GM21723 (cell line): Measurements from ENCODE around the gene SLC39A6.
"Not testable (repeated sequence)": the region's sequence is repeated elsewhere in the genome, so short reads cannot be mapped to it uniquely, and the experiment has no call there.

Experiments
- ATAC-seq: cut with Tn5 transposase; IDR thresholded peaks from one replicate; pipeline ENCODE4 v1.9.1; 2021; ENCODE audit warnings: mild to moderate bottlenecking, moderate library complexity; ENCODE audit not compliant: unreplicated experiment

The SLC39A6 gene, protein sequence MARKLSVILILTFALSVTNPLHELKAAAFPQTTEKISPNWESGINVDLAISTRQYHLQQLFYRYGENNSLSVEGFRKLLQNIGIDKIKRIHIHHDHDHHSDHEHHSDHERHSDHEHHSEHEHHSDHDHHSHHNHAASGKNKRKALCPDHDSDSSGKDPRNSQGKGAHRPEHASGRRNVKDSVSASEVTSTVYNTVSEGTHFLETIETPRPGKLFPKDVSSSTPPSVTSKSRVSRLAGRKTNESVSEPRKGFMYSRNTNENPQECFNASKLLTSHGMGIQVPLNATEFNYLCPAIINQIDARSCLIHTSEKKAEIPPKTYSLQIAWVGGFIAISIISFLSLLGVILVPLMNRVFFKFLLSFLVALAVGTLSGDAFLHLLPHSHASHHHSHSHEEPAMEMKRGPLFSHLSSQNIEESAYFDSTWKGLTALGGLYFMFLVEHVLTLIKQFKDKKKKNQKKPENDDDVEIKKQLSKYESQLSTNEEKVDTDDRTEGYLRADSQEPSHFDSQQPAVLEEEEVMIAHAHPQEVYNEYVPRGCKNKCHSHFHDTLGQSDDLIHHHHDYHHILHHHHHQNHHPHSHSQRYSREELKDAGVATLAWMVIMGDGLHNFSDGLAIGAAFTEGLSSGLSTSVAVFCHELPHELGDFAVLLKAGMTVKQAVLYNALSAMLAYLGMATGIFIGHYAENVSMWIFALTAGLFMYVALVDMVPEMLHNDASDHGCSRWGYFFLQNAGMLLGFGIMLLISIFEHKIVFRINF

DNA sequence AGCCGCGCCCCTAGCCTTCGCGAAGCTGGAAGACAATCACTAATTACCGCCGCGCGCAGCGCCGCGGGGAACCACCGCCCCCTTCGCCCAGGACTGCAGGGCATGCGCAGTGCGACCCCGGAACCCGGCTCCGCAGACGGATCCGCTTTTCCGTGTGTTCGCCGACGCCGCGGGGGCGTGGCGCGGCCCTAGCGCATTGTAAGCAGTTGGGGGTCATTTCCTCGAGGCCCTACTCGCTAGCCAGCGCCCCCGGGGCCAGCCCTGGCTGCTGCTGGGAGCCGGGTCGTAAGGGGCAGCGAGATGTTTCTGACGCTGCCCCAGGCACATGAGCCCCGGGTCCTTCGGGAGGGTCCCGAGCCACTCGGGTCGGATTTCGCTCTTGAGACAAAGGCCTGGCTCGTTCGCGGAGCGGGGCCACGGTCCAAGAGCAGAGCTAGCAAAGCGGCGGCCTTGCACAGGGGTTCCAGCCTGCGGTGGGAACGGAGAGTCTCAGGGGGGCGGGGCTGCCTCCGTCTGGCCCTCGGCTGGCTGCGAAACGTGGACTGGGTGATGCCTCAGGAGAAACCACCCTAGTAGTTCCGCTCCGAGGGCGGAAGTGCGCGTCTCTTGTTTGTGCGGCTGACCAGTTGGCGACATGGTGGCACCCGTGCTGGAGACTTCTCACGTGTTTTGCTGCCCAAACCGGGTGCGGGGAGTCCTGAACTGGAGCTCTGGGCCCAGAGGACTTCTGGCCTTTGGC is at the start of gene SLC39A6, which contains the start of gene ELP2:
TSS of gene SLC39A6 (minus strand) at position 41 of the 739 bp plus-strand sequence. CDS start 2,333 bp downstream, outside the sequence.
TSS of gene ELP2 (plus strand) at position 600 of the 739 bp plus-strand sequence. CDS start at position 635, 35 bp downstream.
- peak; percentile 94 for ATAC-seq

DNA sequence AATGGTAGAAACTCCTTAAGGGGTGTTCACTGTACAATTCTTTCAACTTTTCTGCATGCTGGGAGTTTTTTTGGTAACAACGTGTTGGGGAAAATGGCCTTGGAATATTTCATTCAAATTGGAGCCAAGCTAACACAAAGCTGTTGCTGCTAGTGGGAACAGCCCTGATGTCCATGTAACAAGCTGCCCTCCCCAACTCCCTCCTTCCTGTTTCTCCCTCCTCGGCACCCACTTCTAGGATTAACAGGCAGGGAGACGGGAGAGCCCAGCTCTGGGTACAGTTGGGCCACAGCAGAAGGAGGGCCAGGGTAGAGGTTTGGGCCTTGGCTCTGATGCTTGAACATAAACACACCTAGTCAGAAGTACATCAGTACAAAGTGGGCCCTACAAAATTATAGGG is 48.8 kb upstream of the SLC39A6 start:
- ATAC-seq, result no peak

DNA sequence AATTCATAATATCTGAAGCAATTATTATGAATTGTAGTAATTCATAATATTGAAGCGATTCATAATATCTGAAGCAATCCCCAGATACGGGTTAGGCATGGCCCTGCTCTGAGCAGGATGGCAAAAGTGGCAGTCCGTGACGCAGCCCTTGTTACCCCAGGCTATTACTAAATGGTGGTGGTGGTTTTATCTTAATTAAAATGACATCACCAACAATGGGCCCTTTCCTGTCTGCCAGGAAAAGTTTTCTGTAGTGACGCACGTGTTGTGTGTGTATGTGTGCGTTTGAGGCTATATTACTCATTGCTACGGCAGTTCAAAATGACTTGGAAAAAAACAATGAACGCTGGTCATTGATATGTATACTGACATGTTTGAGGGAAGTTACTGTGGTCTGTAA is 47.6 kb upstream of the SLC39A6 start:
- no peak for ATAC-seq

DNA sequence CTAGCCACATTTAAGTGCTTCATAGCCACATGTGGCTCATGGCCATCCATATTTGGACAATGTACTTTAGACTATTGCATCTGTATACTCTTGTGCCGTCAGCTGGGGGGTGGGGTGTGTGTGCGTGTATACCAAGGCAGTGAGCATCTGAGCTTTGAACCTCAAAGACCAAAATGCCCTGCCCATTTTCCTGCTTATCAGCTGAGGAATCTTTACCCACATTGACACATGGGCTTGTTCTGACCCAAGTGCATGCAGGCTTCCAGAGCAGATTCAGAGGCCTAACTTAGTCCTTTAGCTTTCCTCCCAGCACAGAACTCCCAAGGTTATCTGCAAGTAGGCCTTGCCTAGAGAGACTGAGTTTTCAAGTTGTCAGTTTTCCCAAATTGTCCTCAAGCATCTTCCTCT is 47.0 kb upstream of the SLC39A6 start:
- ATAC-seq, result no peak

DNA sequence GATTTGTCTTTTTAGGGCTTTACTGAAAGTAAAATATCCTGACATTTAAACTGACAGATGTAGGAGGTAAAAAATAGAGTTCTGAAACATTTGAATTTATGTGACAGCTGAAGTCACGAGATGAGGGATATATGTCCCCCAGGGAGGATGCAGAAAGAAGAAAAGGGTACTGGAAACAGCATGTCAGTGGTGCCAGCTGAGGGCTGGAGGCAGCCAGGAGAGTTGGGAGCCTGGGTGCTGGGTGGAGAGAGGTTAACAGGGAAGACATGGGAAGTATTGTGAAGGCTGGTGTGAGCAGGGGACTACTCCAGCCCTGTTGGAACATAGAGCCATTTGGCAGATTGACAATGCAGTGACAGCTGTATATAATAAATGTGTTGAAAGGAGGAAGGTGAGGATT is 46.3 kb upstream of the SLC39A6 start:
- no peak for ATAC-seq

DNA sequence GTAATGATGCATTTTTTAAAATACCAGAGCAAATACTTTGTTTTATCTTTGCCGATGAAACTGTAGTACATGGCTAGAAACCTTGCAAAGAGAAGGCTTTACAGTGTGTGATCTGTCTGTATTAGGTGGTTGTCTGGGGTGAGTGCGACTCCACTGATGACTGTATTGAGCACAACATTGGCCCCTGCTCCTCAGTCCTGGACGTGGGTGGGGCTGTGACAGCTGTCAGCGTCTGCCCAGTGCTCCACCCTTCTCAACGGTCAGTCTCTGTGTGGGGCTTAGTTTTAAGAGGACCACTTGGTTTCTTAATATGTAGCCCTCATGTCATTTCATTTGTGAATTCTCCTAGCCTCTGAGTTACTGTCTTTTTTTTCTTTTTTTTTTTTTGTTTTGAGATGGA is 40.8 kb upstream of the SLC39A6 start:
- ATAC-seq, result no peak

DNA sequence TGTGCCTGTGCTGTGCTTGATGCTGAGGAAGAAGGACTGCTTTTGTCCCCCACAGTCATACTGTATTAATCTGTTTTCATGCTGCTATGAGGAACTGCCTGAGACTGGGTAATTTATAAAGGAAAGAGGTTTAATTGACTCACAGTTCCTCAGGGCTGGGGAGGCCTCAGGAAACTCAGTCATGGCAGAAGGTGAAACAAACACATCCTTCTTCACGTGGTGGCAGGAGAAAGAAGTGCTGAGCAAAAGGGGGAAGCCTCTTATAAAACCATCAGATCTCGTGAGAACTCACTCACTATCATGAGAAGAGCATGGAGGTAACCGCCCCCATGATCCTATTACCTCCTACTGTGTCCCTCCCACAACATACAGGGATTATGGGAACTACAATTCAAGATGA is 39.2 kb upstream of the SLC39A6 start:
- ATAC-seq, result not testable (repeated sequence)

DNA sequence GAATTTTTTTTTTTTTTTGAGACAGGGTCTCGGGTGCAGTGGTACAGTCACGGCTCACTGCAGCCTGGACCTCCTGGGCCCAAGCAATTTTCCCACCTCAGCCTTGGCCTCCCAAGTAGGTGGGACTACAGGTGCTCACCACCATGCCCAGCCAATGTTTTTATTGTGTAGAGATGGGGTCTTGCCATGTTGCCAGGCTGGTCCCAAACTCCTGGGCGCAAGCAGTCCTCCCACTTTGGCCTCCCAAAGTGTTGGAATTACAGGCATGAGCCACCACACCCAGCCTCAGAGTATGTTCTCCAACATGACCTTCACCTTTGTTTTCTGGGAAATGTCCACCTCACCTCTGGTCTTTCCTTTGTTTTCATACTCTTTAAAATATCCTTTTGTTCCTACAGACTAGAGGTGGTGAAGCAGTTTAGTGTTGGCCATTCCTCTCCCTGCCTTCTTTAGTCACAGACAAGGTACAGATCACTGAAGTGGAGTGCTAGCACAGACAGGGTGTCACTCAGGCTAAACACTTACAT is 38.6 kb upstream of the SLC39A6 start:
- ATAC-seq, result no peak

DNA sequence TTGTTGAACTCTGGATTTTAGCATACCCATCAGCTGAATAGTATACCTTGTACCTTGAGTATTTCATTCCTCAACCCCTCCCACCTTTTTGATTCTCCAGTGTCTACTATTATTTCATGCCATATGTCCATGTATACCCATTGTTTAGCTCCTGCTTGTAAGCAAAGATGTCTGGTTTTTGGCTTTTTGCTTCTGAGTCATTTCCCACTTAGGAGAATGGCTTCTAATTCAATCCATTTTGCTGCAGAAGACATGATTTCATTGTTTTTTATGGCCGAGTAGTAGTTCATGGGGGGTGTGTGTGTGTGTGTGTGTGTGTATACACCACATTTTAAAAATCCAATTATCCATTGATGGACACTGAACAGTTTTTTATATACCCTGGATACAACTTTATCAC is 33.8 kb upstream of the SLC39A6 start:
- ATAC-seq, result no peak

DNA sequence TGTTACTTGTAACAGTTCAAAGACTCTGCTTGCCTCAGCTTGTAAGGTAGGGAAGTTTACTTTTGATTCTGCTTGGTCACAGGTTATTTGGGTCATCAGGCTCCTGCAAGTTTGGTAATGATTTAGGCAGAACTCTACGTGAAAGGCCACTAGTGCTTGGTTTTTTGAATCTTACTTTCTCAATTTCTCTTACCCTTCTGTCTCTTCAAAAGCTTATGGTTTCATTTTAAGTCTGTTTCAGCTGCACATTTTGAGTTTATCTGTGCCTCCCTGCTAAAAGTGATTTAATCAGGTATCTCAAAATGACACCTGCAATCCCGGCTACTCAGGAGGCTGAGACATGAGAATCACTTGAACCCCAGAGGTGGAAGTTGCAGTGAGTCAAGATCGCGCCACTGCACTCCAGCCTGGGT is 31.8 kb upstream of the SLC39A6 start:
- ATAC-seq, result no peak

DNA sequence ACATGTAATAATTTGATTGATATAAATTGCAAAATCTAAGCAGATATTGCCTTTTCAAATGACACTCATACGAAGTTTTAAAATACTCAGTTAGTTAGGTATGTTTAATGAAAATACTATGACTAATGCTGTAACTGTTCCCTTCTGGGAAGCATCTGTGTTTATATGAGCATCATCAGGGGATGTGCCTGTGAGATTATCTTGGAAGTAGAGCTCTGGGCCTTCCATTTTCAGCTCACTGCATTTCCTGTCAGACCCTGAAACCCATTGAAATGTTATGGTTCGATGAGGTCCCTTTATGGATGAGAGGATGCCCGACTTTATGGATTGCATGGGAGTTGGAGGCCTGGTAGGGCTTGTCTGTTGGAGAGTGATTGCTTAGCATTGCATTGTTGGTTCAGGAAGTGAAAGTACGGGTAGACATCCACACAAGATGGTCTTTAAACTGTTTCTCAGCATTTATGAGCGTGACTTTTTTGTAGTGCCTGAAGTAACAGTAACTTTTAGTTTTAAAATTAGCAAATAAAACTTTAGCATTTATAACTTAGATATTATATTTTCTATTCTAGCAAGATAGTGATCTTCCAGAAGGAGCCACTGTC is 29.2 kb upstream of the SLC39A6 start:
- ATAC-seq, result no peak

DNA sequence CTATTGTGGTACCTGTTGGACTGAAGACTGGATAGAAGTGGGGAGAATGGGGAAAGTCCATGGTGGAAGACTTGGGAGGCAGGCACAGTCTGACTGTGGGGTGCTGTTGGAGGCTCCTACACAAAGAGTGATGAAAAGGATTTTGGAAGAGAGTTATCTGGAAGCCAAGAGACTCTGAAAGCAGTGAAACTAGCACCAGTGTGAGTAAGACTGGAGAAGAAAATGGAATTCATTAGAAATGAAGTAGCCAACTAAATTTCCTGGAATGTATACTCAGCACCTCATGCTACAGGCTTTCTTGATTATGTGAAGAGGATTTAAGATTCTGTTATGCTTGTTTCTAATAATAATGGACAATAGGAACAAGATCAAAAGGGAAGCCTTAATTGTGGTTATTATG is 28.3 kb upstream of the SLC39A6 start:
- no peak for ATAC-seq

DNA sequence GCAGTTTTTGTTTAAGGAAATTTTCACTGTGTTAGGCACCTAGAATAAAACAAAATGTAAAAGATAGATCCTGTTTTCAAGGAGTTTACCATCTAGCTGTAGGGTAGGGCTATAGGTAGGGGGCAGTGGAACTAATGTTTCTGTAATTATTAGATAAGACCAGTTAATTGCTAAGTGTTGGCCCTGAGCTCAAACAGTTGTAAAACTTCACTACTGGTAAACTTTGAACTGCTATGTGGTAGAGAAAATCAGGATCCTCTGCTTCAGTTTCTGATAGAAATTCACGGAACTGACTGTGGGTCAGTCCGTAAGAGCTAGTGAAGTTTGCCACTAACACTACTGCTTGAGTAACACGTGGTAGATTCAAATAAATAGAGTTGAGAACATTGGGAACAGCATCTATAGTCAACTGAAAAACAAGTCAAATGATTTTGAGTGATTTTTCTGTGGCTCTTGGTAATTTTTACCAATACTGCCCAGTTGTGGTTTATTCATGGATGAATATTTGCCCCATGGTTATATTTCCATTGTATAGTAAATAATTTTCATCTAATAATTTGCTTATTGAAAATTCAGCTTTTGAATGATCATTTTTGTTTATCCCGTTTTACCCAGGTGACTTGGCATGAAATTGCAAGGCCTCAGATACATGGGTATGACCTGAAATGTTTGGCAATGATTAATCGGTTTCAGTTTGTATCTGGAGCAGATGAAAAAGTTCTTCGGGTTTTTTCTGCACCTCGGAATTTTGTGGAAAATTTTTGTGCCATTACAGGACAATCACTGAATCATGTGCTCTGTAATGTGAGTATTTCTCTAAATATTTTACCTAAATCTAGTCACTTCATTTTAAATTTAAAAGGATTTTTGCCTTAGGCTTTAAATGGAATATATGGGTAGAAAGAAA is 27.0 kb upstream of the SLC39A6 start:
- no peak for ATAC-seq

DNA sequence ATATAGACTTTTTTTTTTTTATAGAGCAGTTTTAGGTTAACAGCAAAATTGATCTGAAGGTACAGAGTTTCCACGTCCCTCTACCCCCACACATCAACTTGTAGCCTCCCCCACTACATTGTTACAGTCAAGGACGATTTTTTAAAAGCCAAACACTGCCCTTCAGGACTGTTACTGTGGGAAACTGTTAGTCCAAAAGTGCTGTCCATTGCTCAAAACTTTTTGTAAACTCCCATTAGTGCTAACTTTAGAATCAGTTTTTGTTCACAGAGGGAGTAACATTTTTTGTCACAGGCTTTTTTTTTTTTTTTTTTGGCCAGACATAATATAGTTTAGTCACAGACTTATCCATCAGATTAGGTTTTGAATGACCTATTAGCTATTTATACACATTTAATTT is 24.6 kb upstream of the SLC39A6 start:
- ATAC-seq, result no peak

DNA sequence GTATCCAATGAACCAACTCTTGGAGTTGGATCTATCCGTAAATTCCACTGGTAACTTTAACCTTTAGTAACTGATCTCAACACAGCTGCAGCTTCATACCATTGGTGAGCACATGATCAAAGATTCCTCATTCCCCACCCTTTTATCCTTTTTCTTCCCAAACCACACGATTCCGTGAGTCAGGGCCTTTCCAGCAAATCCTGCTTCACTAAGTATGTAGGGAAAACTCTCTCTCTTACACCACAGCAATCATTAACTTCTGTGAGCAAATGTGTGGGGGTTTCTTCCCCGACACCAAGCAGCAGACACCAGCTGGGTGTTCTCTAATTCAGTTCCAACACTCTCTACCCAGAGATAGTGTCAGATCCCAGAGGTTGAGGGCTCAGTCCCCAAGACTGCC is 24.1 kb upstream of the SLC39A6 start:
- ATAC-seq, result no peak

DNA sequence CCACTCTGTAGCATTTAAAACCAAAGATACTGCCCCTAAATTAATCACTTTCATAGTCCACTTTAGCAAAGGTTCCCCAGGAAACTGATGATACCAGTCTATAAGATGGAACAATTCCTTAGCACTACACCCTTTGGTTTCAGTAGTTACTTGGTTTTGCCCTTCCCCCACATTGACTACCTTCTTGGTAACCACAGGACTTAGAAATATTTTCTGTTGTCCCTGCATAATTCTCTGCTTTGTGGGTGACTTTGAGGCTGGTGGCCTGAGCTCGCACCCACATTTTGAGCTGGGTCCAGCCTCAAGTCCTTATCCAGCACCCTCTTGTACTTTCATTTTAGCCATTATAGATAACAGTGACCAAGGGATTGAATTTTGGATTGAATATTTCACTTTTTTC is 23.6 kb upstream of the SLC39A6 start:
- ATAC-seq, result no peak

DNA sequence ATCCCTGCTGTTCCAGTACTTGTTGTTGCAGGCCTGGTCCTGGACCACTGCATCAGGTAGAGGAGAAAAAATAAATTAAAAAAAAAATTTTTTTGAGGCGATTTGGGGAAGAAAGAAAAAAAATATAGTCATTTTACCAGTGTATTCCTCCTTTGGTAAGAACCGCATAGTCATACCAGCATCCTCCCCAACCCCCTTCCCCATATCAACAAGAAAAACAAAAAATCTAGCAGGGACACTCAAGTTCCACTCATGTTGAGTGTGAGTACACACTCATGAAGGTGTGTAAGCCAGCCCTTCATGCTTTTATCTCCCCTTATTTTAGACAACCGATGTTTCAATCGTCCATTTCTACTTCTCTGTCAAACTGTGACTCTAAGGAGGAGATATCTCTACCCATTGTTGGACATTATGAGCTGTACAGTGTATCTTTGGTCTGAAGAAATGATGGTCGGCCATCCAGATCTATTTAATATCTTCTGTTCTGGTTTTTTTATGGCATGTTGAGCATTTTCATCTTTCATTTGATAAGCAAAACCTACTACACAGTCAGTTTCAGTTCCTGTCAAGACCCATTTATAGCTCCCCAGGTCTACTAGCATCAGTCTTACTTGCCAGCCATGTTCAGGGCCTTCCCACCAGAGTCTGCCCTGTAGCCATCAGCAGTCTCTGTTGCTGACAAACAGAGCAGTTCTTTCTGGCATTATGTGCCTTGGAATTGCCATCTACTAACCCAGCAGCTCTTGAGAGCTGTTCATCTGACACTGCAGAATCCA is 20.6 kb upstream of the SLC39A6 start:
- ATAC-seq, result peak; percentile 97

DNA sequence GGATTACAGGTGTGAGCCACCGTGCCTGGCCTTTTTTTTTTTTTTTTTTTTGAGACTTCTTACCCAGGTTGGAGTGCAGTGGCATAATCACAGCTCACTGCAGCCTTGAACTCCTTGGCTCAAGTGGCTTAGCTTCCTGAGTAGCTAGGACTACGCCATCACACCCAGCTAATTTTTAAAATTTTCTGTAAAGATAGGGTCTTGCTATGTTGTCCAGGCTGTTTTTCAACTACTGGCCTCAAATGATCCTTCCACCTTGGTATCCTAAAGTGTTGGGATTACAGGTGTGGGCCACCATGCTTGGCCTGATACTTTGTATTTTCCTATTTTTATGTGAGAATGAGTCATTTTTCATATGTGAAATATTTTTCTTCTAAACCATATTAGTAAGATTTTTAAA is 14.3 kb upstream of the SLC39A6 start:
- ATAC-seq, result no peak

DNA sequence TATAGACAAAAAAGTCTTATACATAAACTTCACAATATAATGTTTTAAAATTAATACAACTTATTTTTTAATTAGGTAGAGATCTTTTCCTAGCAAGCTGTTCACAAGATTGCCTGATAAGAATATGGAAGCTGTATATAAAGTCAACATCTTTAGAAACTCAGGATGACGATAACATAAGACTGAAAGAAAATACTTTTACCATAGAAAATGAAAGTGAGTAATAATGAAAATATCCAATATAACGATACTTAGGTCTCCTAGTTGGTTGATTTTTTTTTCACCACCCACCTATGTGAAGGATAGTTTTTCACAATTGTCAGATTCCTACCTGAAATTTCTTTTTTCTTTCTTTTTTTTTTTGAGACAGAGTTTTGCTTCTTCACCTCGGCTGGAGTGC is 13.6 kb upstream of the SLC39A6 start:
- no peak for ATAC-seq
